NCI-H2227 (cell line): ENCODE data around the gene HYAL4.
"Not testable (repeated sequence)": the region's sequence is repeated elsewhere in the genome, so short reads cannot be mapped to it uniquely, and the experiment has no call there.

Experiments
- DNase-seq: peaks from one replicate; lab custom pipeline; 2025; ENCODE audit not compliant: unreplicated experiment; lab: John Stamatoyannopoulos, UW

The HYAL4 gene

DNA sequence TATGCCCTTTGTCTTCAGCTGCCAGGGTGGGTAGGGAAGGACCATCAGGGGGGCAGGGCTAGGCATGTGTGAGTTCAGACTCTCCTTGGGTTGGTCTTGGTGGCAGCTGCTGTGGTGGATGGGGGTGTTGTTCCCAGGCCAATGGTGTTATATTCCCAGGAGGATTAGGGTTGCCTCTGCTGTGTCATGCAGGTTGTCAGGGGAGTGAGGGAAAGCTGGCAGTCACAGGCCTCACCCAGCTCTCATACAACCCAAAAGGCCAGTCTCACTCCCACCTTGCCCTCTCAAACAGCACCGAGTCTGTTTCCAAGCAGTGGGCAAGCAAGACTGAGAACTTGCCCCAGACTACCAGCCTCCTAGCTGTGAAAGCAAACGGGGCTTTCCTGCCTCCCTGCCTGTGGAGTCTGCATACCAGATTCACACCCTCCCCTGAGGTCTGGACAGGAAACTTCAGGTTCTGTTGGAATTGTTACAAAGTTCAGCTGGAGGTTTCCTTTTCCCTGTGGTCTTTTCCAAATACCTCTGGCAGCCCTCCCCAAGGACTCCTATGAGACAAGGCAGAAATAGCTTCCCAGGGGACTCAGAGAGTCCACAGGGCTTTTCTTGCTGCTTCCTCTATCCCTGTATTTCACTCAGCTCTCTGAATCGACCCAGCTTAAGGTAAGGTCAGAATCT, 1.4 kb downstream of the HYAL4 start:
- DNase-seq = no peak

DNA sequence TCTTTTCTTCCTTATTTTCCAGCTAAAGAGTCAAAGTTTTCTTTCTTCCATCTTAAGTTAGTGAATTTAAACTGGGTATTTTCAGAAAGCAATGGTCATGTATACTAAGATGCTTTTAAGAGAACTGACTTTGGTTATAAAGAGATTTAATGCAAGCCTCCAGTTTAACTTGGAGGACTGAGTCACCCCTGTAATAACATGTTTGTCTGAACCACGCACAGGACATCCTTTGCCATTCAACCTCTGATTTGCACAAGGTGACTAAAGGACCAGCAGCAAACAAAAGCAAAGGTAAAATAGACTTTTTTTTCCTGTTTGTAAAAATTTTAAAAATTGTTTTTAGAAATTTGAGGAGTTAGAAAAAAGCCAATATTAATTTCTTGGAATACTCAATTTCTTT, 2.9 kb downstream of the HYAL4 start:
- no peak for DNase-seq

DNA sequence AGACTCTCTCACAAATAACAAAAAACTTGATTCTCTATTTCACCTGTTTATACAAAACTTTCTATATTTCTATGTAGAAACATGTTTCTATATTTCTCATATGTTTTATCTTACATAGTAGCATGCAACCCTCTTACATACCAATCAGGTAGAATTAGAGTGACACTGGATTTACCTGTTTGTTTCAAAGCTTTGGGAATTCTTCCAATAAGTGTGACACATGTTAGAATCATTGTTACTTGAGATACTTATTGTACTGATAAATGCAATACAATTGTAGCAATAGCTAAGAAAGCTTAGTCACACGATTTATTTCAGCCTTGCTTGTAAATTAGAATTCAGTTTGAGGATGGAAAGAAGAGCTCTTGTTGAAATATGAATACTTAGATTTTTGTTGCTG, 4.9 kb downstream of the HYAL4 start:
- DNase-seq = no peak

DNA sequence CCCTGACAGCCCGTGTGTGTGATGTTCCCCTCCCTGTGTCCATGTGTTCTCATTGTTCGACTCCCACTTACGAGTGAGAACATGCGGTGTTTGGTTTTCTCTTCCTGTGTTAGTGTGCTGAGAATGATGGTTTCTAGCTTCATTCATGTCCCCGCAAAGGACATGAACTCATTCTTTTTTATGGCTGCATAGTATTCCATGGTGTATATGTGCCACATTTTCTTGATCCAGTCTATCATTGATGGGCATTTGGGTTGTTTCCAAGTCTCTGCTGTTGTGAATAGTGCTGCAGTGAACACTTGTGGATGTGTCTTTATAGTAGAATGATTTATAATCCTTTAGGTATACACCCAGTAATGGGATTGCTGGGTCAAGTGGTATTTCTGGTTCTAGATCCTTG, 6.4 kb downstream of the HYAL4 start:
- DNase-seq = not testable (repeated sequence)

DNA sequence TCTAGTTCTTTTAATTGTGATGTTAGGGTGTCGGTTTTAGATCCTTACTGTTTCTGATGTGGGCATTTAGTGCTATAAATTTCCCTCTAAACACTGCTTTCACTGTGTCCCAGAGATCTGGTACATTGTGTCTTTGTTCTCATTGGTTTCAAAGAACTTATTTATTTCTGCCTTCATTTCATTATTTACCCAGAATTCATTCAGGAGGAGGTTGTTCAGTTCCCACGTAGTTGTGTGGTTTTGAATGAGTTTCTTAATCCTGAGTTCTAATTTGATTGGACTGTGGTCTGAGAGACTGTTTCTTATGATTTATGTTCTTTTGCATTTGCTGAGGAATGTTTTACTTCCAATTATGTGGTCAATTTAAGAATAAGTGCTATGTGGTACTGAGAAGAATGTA, 9.3 kb downstream of the HYAL4 start:
- not testable (repeated sequence) for DNase-seq

DNA sequence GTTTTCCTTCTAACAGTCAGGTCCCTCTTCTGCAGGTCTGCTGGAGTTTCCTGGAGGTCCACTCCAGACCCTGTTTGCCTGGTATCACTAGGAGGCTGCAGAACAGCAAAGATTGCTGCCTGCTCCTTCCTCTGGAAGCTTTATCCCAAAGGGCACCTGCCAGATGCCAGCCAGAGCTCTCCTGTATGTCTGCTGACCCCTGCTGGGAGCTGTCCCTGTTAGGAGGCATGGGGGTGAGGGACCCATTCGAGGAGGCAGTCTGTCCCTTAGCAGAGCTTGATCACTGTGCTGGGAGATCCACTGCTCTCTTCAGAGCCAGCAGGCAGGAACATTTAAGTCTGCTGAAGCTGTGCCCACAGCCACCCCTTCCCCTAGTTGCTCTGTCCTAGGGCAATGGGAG, 11.5 kb downstream of the HYAL4 start:
- DNase-seq = not testable (repeated sequence)

DNA sequence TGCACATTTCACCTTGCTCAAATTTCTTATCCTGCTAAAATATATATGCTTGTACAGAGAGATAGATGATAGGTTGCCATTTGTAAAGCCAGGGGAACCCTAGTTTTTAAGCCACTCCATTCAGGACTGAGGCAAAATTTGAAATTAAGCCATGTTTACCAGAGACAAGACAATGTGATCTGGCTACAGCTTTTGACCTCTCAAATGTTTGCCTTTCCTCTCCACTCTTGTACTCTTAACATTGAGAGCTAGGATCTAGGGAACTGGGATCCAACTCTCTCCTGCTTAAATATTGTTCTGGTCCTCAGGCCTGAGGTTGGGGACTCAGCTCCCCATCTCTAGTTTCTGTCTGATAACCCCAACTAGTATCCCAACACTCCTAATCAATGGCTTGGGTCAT, 15.9 kb downstream of the HYAL4 start:
- DNase-seq = no peak

DNA sequence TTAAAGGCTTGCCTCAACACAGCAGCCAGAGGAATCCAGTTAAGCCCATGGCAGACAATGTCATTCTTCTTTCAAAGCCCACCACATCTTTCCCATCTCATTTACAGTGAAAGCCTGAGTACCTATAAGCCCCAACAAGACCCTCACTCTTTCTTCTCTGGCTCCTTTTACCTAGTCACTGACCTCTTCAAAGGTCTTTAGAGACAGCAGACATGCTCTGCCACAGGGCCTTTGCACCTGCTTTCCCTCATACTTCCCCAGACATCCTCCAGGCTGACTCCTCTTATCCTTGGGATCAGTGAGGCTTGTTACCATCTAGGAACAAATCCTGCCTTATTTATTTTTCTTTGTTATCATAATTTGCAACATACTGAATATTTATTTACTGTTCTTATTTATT, 17.8 kb downstream of the HYAL4 start:
- DNase-seq = no peak

DNA sequence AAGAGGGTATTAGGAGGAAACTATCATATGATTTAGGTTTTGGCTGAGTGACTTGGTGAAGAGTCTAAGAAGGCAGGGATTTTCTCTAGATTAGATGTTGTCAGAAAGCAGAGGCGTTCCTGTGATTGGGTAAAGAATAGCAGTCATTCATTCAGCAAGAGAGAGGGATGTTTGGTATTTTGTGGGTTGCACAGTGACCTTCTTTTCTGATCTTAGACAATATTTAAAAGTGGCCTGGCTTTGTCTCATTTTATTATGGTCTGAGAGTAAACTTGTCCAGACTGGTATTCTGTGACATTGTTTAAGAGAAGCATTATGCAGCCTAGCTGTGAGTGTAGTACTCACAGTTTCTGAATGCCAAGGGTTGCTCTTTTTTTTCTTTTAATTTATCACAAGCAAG, 18.5 kb downstream of the HYAL4 start:
- no peak for DNase-seq

DNA sequence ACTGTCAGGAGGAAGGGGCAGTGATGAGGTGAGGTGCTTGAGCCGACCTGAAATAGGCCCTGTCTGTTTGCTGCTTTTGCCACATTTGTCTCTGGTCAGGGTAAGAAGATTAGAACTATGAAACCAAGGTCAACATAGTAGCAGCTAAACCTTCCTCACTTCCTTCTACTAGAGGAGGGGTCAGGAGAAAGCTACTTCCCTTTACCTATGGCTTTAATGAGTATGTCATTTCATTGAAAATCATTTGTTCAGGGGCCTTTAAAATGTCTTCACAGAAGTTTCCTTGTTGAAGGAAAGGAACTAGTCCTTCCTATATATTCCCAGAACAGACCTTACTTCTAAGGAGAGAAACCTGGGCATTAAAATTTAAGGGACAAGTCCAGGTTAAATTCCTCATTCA, 19.0 kb downstream of the HYAL4 start:
- DNase-seq = no peak

DNA sequence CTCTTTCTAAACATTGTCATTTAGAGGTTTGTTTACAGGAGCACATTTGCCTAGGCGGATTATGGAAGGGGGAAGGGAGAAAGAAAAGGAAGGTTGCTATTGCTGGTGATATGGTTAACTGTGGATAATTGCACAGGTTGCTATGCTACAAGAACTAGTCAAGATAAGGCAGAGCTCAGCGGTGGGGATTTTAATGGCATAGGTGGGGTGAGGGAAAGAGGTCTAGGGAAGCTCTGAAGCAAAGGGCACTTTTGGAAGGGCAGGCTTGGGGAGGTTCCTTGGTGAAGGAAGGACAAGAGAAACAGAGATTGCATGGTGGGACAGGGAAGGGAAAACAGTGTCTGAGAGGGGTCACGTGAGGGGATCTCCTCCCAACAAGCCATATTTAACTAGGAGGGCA, 19.5 kb downstream of the HYAL4 start:
- no peak for DNase-seq

DNA sequence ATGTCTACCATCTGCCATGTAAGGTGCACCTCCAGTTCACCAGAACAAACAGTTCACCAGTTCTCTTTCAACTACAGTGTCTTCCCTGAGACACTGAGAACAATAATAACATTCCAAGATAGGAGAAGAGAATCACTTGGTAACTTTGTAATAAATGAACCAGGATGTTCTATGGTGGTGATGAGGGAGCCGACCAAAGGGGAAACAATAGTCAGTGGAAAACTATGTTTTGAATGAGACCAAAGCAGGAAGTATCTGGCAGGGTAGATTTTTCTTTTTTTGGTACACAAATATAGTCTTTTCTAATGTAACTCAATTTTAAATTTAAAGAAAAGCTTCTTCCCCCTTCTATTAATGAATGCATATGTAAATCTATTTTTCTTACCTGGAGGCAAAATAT, 20.0 kb downstream of the HYAL4 start:
- no peak for DNase-seq

DNA sequence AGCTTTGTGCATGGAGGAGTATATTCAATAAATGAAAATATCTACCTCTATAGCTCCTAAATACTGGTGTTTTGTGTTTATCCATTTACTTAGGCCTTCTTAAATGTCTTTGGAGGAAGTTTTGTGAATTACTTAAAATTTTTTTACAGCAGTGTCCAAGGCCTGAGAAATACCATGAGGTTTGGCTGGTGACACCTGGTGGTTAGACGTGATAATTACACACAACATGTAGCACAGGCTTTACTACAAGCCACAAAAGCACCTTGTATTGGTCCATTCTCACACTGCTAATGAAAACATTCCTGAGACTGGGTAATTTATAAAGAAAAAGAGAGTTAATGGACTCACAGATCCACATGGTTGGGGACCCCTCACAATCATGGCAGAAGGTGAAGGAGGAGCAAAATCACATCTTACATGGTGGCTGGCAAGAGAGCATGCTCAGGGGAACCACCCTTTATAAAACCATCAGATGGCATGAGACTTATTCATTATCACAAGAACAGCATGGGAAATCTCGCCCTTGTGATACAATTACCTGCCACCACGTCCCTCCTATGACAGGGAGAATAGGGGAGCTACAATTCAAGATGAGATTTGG, 20.6 kb downstream of the HYAL4 start:
- peak; percentile 76 for DNase-seq

DNA sequence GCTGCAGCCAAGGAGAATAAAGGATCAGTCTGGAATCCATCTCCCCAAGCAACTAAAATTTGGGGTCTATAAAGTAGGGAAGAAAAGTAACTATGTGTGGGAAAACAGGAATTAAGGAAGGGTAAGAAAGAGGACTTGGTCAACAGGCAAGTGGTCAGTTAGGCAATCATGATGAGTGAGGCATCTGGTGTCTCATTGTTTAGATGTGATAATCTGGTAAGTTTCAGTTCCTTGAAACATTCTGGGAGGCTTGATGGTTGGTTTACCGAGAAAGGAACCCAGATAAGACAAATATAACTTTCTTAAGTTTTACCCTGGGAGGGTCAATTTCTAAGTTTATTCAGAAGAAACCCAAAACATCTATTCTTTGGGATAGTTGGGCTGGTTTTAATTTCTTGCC, 22.3 kb downstream of the HYAL4 start:
- DNase-seq = no peak

DNA sequence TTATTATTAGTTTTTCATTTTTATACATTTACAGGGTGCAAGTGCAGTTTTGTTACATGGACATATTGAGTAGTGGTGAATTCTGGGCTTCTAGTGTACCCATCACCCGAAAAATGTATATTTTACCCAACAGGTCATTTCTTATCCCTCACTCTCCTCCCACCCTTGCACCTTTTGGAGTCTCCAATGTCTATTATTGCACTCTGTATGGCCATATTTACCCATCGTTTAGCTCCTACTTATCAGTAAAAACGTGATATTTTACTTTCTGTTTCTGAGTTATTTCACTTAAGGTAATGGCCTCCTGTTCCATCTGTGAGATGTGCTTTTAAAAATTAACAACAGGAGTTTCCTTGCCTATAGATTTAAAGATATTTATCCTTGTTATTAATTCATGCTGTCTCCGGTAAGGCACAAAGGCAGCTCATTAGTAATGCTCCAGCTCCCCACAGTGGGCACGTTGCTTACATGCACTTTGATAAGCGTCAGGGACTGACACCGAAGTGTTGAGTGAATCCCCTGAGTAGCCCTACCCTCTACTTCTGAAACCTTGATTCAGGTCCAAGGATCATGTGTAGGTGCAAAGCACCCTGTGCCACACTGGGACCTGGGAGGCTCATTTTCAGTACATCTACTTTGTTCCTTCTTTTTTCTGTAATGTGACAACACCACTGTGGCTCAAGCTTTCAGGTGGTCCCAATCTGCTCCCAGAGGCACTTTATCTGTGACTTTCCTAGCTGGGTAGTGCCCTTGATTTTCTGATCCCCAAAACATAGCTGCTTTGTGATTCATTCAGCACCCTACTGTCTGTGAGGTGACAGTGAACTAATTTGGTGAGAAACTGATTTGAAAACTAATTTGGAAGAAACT, 27.3 kb downstream of the HYAL4 start:
- DNase-seq = peak; percentile 63

DNA sequence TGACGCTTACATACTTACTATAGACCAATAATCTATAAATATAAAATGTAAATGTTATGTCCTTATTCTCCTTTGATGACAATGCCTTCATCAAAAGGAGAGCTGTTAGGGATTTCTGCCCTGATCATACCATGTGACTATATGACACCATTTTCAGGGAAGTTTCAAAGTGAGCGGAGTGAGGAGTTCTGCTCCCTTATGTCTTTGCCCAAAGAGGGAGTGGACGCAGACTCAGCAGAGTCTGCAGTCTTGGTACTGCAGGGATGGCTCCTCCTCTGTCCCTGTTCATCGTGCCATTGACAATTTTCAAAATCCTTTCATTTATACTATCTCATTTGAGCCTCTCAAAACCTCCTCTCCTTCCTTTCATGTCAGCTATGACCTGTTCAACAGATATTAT, 27.9 kb downstream of the HYAL4 start:
- no peak for DNase-seq

DNA sequence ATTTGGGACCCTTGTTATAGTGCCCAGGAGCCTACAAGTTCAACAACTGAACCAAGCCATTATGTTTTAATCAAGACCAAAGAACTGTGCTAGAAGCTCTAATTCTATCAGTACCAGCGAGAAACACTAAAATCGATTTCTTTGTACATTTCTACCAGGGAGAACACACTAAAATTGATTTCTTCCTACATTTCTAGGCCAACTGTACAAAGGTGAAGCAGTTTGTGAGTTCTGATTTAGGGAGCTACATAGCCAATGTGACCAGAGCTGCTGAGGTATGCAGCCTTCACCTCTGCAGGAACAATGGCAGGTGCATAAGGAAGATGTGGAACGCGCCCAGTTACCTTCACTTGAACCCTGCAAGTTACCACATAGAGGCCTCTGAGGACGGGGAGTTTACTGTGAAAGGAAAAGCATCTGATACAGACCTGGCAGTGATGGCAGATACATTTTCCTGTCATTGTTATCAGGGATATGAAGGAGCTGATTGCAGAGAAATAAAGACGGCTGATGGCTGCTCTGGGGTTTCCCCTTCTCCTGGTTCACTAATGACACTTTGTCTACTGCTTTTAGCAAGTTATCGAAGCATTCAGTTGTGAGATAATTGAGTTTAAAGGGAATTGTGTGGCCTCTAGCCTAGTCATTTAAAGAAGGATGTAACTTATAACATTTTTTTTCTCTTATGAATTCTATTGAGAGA, 31.7 kb downstream of the HYAL4 start:
- no peak for DNase-seq

DNA sequence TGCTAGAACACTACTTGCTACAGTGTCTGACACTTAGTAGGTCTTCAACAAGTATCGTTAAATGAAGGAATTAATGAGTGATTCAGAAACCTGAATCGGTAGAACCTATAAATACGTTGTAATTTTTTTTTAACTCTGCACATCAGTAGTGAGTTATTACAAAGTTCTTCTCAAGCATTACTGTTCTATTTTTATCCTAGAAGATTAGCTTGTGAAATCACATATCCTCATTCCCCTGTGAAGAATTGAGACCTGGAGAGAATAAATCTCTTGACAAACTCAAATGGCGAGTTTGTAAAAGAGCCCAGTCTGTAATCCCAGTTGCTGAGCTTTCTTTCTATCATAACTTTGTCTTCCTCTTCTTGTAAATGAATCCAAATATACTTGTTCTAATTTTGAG, 34.7 kb downstream of the HYAL4 start:
- no peak for DNase-seq

DNA sequence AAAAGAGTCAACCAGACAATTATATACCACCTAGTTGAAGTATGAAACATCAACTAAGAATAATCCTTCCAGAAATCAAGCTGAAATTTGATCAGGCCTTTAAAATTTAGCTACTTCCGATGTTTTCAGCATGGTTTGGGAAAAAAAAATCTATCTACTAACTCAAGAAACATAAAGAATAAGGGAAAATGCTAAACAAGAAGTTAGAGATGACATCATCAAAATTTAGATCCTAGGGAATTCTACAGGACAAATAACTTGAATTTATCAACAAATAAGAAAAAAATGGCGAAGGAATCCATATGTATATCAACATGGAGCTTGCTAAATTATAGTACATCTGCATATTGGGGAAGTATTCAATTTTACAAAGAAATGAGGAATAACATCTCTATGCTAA, 36.3 kb downstream of the HYAL4 start:
- no peak for DNase-seq

DNA sequence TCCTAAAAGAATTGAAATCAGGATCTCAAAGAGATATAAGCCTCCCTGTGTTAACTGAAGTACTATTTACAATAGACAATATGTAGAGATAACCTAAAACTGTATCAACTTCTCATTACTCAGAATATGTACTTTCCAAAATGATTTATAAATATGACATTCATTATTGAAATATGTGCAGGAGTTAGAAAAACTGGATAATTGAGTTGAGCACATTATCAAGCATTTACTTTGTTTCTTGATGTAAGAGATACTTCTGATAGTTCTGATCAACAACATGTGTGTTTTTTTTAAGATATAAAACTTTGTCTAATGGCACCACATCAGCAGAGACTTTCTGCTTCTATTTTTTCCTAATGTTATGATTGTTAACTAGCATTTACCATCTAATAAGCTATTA, 38.2 kb downstream of the HYAL4 start:
- no peak for DNase-seq

DNA sequence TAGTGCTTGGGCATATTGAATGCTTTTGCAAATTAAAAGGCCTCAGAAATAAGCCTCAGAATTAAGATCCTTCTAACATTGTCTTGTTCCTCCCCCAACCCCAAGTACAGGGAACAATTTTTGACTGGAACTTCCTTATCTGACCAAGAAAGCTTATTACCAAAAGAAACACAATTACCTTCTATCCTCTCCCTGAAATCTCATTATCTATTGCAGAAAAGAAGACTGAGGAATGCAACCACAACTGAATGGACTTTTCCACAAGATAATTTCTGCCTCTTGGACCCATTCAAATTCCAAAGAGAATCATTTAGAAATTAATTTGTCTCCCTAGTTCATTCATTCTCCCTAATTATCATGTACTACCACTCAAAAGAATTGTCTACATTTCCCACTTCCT, 43.2 kb downstream of the HYAL4 start:
- no peak for DNase-seq

DNA sequence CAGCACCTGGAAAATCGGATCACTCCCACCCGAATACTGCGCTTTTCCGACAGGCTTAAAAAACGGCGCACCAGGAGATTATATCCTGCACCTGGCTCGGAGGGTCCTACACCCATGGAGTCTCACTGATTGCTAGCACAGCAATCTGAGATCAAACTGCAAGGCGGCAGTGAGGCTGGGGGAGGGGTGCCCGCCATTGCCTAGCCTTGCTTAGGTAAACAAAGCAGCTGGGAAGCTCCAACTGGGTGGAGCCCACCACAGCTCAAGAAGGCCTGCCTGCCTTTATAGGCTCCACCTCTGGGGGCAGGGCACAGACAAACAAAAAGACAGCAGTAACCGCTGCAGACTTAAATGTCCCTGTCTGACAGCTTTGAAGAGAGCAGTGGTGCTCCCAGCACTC, 49.8 kb downstream of the HYAL4 start:
- DNase-seq = not testable (repeated sequence)
